Measurements from ENCODE around the gene UXS1. TPM values are rescaled to one million over a fixed set of nuclear protein-coding genes. Genes with fewer than 3 reads are reported as not detected.

Gene UXS1
- total and polyA plus RNA-seq, 9 of the 15 experiments (the other 6 are each of a cell fraction or from before 2014, with no cell fraction given), result 5.8 to 25.8 (median 15.0) TPM

- TF ChIP-seq ZNF277 (CRISPR knock-in tag; IDR thresholded peaks at IDR 0.05; ENCODE audit: borderline replicate concordance) (no peak), ZNF57 (CRISPR knock-in tag; IDR thresholded peaks at IDR 0.05) (no peak), MTF1 (CRISPR knock-in tag; IDR thresholded peaks at IDR 0.05; ENCODE audit: borderline replicate concordance) (no peak), CCAR2 (IDR thresholded peaks at IDR 0.05; ENCODE audit: low read depth, low read length) (no peak)
Measured at GRCh38 chr2:106065268-106065982, 128.7 kb downstream of the UXS1 start (continued).

- ATAC-seq (no peak), FAIRE-seq (no peak), DNase-seq (ENCODE audit: extremely low read depth in 1 of 4, low spot score in 3 of 4) (no peak)
- no peaks in the 10 kb centered on the region for H3K79me2 ChIP-seq (ENCODE audit: control insufficient read depth, insufficient read depth, low read length)
- CTCF ChIA-PET (ENCODE audit: low intra/inter-chr PET ratio), result no interaction called here
- no peak overlapping the region for H3K4me3 ChIP-seq
- no peak overlapping the region for H3K4me2 ChIP-seq (ENCODE audit: insufficient read depth, low read length)
- intact Hi-C loops (cut with micrococcal nuclease) (no loop called here), in situ Hi-C loops (cut with MboI) (no loop called here)
- no peaks in the 10 kb centered on the region for H3K9me3 ChIP-seq (replicated peaks; ENCODE audit: control insufficient read depth, insufficient read depth, low read depth, low read length)
- H3K27ac ChIP-seq (ENCODE audit: extremely low read depth, low read depth, low read length), result no peak overlapping the region
- POLR2A ChIA-PET, result interaction anchor here (2.5 kb wide), 1 partner anchor 12 kb away, joined by 7 read pairs; no protein-coding TSS in a partner anchor
- no peak overlapping the region for H2AFZ ChIP-seq (ENCODE audit: low read depth, low read length)
- H3K27me3 ChIP-seq (ENCODE audit: control insufficient read depth in 2 of 2, insufficient read depth in 2 of 2, low read length in 2 of 2), result peaks cover 28 to 43% of the 10 kb centered on the region in 2 experiments
- H3K4me1 ChIP-seq (replicated peaks in 1 of 2; ENCODE audit: control insufficient read depth in 2 of 2, insufficient read depth in 2 of 2, low read length in 2 of 2), result no peaks in the 10 kb centered on the region
- no peaks in the 10 kb centered on the region for H4K20me1 ChIP-seq (replicated peaks; ENCODE audit: control insufficient read depth, insufficient read depth, low read length)
- no peaks in the 10 kb centered on the region for H3K36me3 ChIP-seq (ENCODE audit: control insufficient read depth, insufficient read depth, low read length)
- no TSS peak for BruUV-seq (replicated peaks)
- H3K9me1 ChIP-seq (ENCODE audit: control insufficient read depth, insufficient read depth, low read length), result no peaks in the 10 kb centered on the region
- WGBS (ENCODE audit: insufficient coverage, low coverage, missing lambda C conversion rate), result 1% methylated on average over 5 of the region's 5 CpGs
- H3K9ac ChIP-seq (ENCODE audit: insufficient read depth in 1 of 2, low read depth in 2 of 2, low read length in 2 of 2), result no peak overlapping the region
- TF ChIP-seq ZNF318 (IDR thresholded peaks at IDR 0.05; ENCODE audit: borderline replicate concordance in 1 of 2, low read depth in 1 of 2) (no peak), DEAF1 (CRISPR knock-in tag; IDR thresholded peaks at IDR 0.05) (no peak), RBM34 (IDR thresholded peaks at IDR 0.05; ENCODE audit: borderline replicate concordance, insufficient read depth, low read length) (no peak)
Measured at GRCh38 chr2:106063181-106063580, 130.9 kb downstream of the UXS1 start.

All from K562 (cell line).